IMR-90 (cell line): Measurements from ENCODE around the gene TBC1D24.

ENCODE experiments used
- CEBPB ChIP-seq: IDR thresholded peaks from 2 replicates; pipeline ENCODE4 v1.6.1; 2012; ENCODE audit warnings: low read depth, low read length, improper control_type of control experiment
- CHD1 ChIP-seq: IDR thresholded peaks from 2 replicates; pipeline ENCODE4 v1.6.1; 2012; ENCODE audit warnings: low read depth, low read length, improper control_type of control experiment
- CTCF ChIP-seq: conservative IDR thresholded peaks from 2 replicates; pipeline ENCODE4 v1.5.1; 2012; ENCODE audit warnings: mild to moderate bottlenecking, low read depth, low read length, improper control_type of control experiment
- MXI1 ChIP-seq: IDR thresholded peaks from 2 replicates; pipeline ENCODE4 v1.6.1; 2012; ENCODE audit warnings: low read depth, mild to moderate bottlenecking, low read length, moderate library complexity, borderline replicate concordance
- POLR2A ChIP-seq: IDR thresholded peaks from 2 replicates; pipeline ENCODE4 v1.6.1; 2012; ENCODE audit warnings: mild to moderate bottlenecking, low read depth, low read length
- RAD21 ChIP-seq: IDR thresholded peaks from 2 replicates; pipeline ENCODE4 v1.6.1; 2012; ENCODE audit warnings: low read length, improper control_type of control experiment
- RFX5 ChIP-seq: IDR thresholded peaks from 2 replicates; pipeline ENCODE4 v1.8.0; 2012; ENCODE audit warnings: low read depth, mild to moderate bottlenecking, low read length, moderate library complexity
- SMC3 ChIP-seq: fragments of 150-350 bp; IDR thresholded peaks from 2 replicates; pipeline ENCODE4 v1.6.1; 2016; ENCODE audit warnings: low read depth, mild to moderate bottlenecking, antibody characterized with exemption, low read length, moderate library complexity

- TF ChIP-seq SMC3 = no peak
- no peak for TF ChIP-seq CTCF
- no peak for TF ChIP-seq RAD21
- no peak for TF ChIP-seq POLR2A
- TF ChIP-seq RFX5 = no peak
- TF ChIP-seq CHD1 = no peak
- no peak for TF ChIP-seq CEBPB
- no peak for TF ChIP-seq MXI1
Measured at GRCh38 chr16:2475413-2476344, 752 bp downstream of the TBC1D24 start.
